Right atrium auricular region (tissue), 2 donors: Measurements from ENCODE around the gene AICDA. TPM values are rescaled to one million over a fixed set of nuclear protein-coding genes. Genes with fewer than 3 reads are reported as not detected.

Source experiments
- DNase-seq: peaks from one replicate; pipeline ENCODE4 v3.0.0-alpha.2; 2019; ENCODE audit warnings: low spot score
- H3K27ac ChIP-seq, 2 donors: fragments of 200-600 bp; sonication (generic); 1 replicate in 1 of 2; 2 replicates in 1 of 2; pipeline ENCODE4 v1.5.1; 2016 to 2019
- H3K27me3 ChIP-seq, 2 donors: fragments of 200-600 bp; sonication (generic); one replicate each; pipeline versions ENCODE4 v1.5.1 to v1.6.0; 2017 to 2019
- H3K36me3 ChIP-seq: fragments of 200-600 bp; sonication (generic); one replicate; pipeline ENCODE4 v1.5.1; 2016
- H3K4me1 ChIP-seq, 2 donors: fragments of 200-600 bp; sonication (generic); one replicate each; pipeline versions ENCODE4 v1.5.1 to v1.6.0; 2017 to 2019
- H3K4me3 ChIP-seq, 2 donors: fragments of 200-600 bp; sonication (generic); 1 replicate in 1 of 2; 2 replicates in 1 of 2; pipeline ENCODE4 v1.5.1; 2017 to 2019; ENCODE audit warnings: mild to moderate bottlenecking in 1 of 2, moderate library complexity in 1 of 2
- H3K9me3 ChIP-seq, 2 donors: fragments of 200-600 bp; sonication (generic); one replicate each; pipeline ENCODE4 v1.5.1; 2019
- total RNA-seq, 2 donors: library from RNA; depleted of rRNA; stranded (reverse); fragments of >200 nt; gene quantifications; one replicate each; pipeline ENCODE4 v1.1.0, GENCODE V29; 2016
- TF ChIP-seq, protein P1 (sequence below), 2 donors: fragments of 200-600 bp; sonication (generic); IDR thresholded peaks; one replicate each; pipeline ENCODE4 v1.5.1; 2019; ENCODE audit warnings: antibody characterized with exemption in 2 of 2

AICDA gene
- total RNA-seq, 2 donors from 2014 or later = 0.12 TPM; not detected in 1

DNA sequence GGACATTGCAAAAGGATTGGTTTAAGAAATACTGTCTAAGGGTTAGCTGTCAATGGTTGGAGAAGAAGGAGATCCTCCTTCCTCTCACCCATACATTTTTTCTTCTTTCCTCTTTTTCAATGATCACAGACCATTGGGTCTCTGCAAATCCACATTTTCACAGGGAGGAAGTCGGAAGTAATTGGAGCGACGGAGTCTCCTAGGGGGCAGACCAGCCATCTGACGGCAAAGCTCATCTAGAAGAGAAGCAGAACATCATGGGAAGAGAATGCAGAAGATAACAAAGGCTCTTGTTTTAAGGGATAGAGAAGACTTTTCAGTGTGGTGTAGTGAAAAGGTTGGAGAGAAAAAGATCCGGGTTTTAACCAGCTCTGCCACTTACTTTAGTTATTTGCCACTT is 35.3 kb upstream of the AICDA start:
- Histone ChIP-seq H3K27ac (no peak overlapping the region), H3K4me1 (no peaks in the 10 kb centered on the region), H3K4me3 (no peak overlapping the region), H3K36me3 (peaks cover 5% of the 10 kb centered on the region), H3K27me3 (no peaks in the 10 kb centered on the region), H3K9me3 (no peaks in the 10 kb centered on the region)
- TF ChIP-seq, protein P1, sequence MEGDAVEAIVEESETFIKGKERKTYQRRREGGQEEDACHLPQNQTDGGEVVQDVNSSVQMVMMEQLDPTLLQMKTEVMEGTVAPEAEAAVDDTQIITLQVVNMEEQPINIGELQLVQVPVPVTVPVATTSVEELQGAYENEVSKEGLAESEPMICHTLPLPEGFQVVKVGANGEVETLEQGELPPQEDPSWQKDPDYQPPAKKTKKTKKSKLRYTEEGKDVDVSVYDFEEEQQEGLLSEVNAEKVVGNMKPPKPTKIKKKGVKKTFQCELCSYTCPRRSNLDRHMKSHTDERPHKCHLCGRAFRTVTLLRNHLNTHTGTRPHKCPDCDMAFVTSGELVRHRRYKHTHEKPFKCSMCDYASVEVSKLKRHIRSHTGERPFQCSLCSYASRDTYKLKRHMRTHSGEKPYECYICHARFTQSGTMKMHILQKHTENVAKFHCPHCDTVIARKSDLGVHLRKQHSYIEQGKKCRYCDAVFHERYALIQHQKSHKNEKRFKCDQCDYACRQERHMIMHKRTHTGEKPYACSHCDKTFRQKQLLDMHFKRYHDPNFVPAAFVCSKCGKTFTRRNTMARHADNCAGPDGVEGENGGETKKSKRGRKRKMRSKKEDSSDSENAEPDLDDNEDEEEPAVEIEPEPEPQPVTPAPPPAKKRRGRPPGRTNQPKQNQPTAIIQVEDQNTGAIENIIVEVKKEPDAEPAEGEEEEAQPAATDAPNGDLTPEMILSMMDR (IDR thresholded peaks at IDR 0.05) = no peak
- DNase-seq = peak; percentile 1

- Histone ChIP-seq H3K36me3 (peaks cover 5% of the 10 kb centered on the region), H3K4me1 (no peaks in the 10 kb centered on the region), H3K27me3 (no peaks in the 10 kb centered on the region), H3K9me3 (no peaks in the 10 kb centered on the region), H3K4me3 (no peak overlapping the region), H3K27ac (no peak overlapping the region)
- DNase-seq = peak; percentile 2
- TF ChIP-seq, protein P1 (IDR thresholded peaks at IDR 0.05) = no peak
Measured at GRCh38 chr12:8644345-8645248, 31.9 kb upstream of the AICDA start.

- Histone ChIP-seq H3K27ac (no peak overlapping the region), H3K27me3 (no peaks in the 10 kb centered on the region), H3K36me3 (no peaks in the 10 kb centered on the region), H3K4me3 (no peak overlapping the region), H3K4me1 (no peaks in the 10 kb centered on the region), H3K9me3 (no peaks in the 10 kb centered on the region)
- no peak for DNase-seq
- TF ChIP-seq, protein P1 (IDR thresholded peaks at IDR 0.05) = no peak
Measured at GRCh38 chr12:8642775-8643174, 30.1 kb upstream of the AICDA start.

- peak; percentile 11 for DNase-seq
- no peak overlapping the region for H3K27ac ChIP-seq
- H3K27me3 ChIP-seq = no peaks in the 10 kb centered on the region
- no peaks in the 10 kb centered on the region for H3K36me3 ChIP-seq
- no peaks in the 10 kb centered on the region for H3K4me1 ChIP-seq
- no peak overlapping the region for H3K4me3 ChIP-seq
- TF ChIP-seq, protein P1 (IDR thresholded peaks at IDR 0.05) = no peak
- no peaks in the 10 kb centered on the region for H3K9me3 ChIP-seq
Measured at GRCh38 chr12:8639936-8640335, 27.3 kb upstream of the AICDA start.

GRCh38 chr12:8638951-8639350 is 26.3 kb upstream of the AICDA start:
- TF ChIP-seq, protein P1 (IDR thresholded peaks at IDR 0.05) = no peak
- Histone ChIP-seq H3K27ac (no peak overlapping the region), H3K36me3 (no peaks in the 10 kb centered on the region), H3K4me3 (no peak overlapping the region), H3K9me3 (no peaks in the 10 kb centered on the region), H3K4me1 (no peaks in the 10 kb centered on the region), H3K27me3 (no peaks in the 10 kb centered on the region)
- peak; percentile 4 for DNase-seq
